LNCaP clone FGC (cell line): Measurements from ENCODE around the gene NAXD.
"Not testable (repeated sequence)": the region's sequence is repeated elsewhere in the genome, so short reads cannot be mapped to it uniquely, and the experiment has no call there.

Experiments
- DNase-seq: peaks from one replicate; pipeline ENCODE4 v3.0.0-alpha.2; 2011; ENCODE audit warnings: low read depth
- H3K4me3 ChIP-seq: 2 replicates; pipeline ENCODE4 v1.5.1; 2011; ENCODE audit warnings: mild to moderate bottlenecking, low read depth, low read length, control low read depth
- CTCF ChIP-seq: IDR thresholded peaks from 2 replicates; pipeline ENCODE4 v1.5.1; 2012; ENCODE audit warnings: mild to moderate bottlenecking; ENCODE audit not compliant: control insufficient read depth, insufficient read depth; ENCODE audit errors: extremely low read depth

NAXD gene

GRCh38 chr13:110653271-110653670, 37.9 kb downstream of the NAXD start:
- no peak for TF ChIP-seq CTCF
- DNase-seq: no peak
- H3K4me3 ChIP-seq: no peak overlapping the region

- no peak for TF ChIP-seq CTCF
- no peak overlapping the region for H3K4me3 ChIP-seq
- DNase-seq: no peak
Observed at GRCh38 chr13:110653851-110654250, 38.5 kb downstream of the NAXD start.

- no peak overlapping the region for H3K4me3 ChIP-seq
- TF ChIP-seq CTCF: no peak
- DNase-seq: no peak
Observed at GRCh38 chr13:110657196-110657595, 41.9 kb downstream of the NAXD start.

DNA sequence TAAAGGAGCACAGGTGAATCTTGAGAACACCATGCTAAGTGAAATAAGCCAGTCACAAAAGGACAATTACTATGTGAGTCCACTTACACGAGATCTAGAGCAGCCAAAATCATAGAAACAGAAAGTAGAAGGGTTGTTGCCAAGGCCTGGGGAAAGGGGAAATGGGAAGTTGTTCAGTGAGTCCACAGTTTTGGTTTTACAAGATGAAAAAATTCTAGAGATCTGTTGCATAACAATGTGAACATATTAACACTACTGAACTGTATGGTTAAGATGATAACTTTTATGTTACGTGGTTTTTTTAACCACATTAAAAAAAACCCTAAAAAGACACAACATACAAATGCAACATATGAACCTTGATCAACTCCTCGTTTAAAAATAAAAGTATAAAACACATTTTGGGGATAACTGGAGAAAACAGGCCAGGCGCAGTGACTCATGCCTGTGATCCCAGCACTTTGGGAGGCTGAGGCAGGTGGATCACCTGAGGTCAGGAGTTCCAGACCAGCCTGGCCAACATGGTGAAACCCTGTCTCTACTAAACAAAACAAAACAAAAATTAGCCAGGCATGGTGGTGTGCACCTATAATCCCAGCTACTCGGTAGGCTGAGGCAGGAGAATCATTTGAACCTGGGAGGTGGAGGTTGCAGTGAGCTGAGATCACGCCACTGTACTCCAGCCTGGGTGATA, 43.0 kb downstream of the NAXD start:
- not testable (repeated sequence) for DNase-seq, H3K4me3 ChIP-seq

DNA sequence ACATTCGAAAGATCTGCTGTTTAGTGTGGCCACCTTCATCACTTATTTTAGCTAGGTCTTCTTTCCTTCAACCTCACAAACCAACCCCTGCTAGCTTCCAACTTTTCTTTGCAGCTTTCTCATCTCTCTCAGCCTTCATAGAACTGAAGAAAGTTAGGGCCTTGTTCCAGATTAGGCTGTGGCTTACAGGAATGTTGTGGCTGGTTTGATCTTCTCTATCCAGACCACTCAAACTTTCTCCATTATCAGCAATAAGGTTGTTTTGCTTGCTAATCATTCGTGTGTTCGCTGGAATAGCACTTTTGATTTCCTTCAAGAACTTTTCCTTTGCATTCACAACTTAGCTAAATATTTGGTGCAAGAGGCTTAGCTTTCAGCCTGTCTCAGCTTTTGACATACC, 45.9 kb downstream of the NAXD start:
- no peak overlapping the region for H3K4me3 ChIP-seq
- no peak for TF ChIP-seq CTCF
- no peak for DNase-seq

GRCh38 chr13:110662091-110662490, 46.7 kb downstream of the NAXD start:
- no peak for TF ChIP-seq CTCF
- H3K4me3 ChIP-seq: no peak overlapping the region
- DNase-seq: no peak

GRCh38 chr13:110662777-110663443, 47.6 kb downstream of the NAXD start:
- no peak for TF ChIP-seq CTCF
- no peak overlapping the region for H3K4me3 ChIP-seq
- DNase-seq: no peak
